Fibroblast of villous mesenchyme (primary cell): ENCODE results near the gene RNF19B. TPM values are rescaled to one million over a fixed set of nuclear protein-coding genes. Genes with fewer than 3 reads are reported as not detected.
A peak's percentile ranks its signal among the peaks of the same experiment; 100 is the strongest.
"Not testable (repeated sequence)": the region's sequence is repeated elsewhere in the genome, so short reads cannot be mapped to it uniquely, and the experiment has no call there.

Experiments
- DNase-seq: peaks from one replicate; pipeline ENCODE4 v3.0.0-alpha.2; 2010; ENCODE audit warnings: low read depth
- H3K4me3 ChIP-seq: 2 replicates; pipeline ENCODE4 v1.5.1; 2011; ENCODE audit warnings: low read depth, mild to moderate bottlenecking, low read length
- total RNA-seq: library from RNA; depleted of rRNA; stranded (reverse); fragments of >200 nt; gene quantifications from 2 replicates; pipeline ENCODE4 v1.2.3, GENCODE V29; 2012
- TF ChIP-seq, protein P1 (sequence below): IDR thresholded peaks from 2 replicates; pipeline ENCODE4 v1.5.1; 2012; ENCODE audit warnings: low read depth, mild to moderate bottlenecking, low read length; ENCODE audit not compliant: insufficient read depth

Gene RNF19B
- total RNA-seq, 1 donor = 9.5 TPM

GRCh38 chr1:32978854-32979253 is 14.2 kb upstream of the RNF19B start:
- H3K4me3 ChIP-seq = no peak overlapping the region
- TF ChIP-seq, protein P1, sequence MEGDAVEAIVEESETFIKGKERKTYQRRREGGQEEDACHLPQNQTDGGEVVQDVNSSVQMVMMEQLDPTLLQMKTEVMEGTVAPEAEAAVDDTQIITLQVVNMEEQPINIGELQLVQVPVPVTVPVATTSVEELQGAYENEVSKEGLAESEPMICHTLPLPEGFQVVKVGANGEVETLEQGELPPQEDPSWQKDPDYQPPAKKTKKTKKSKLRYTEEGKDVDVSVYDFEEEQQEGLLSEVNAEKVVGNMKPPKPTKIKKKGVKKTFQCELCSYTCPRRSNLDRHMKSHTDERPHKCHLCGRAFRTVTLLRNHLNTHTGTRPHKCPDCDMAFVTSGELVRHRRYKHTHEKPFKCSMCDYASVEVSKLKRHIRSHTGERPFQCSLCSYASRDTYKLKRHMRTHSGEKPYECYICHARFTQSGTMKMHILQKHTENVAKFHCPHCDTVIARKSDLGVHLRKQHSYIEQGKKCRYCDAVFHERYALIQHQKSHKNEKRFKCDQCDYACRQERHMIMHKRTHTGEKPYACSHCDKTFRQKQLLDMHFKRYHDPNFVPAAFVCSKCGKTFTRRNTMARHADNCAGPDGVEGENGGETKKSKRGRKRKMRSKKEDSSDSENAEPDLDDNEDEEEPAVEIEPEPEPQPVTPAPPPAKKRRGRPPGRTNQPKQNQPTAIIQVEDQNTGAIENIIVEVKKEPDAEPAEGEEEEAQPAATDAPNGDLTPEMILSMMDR = no peak
- no peak for DNase-seq

GRCh38 chr1:32977546-32978087 is 13.0 kb upstream of the RNF19B start:
- no peak overlapping the region for H3K4me3 ChIP-seq
- DNase-seq = peak; percentile 65
- TF ChIP-seq, protein P1 = no peak

DNA sequence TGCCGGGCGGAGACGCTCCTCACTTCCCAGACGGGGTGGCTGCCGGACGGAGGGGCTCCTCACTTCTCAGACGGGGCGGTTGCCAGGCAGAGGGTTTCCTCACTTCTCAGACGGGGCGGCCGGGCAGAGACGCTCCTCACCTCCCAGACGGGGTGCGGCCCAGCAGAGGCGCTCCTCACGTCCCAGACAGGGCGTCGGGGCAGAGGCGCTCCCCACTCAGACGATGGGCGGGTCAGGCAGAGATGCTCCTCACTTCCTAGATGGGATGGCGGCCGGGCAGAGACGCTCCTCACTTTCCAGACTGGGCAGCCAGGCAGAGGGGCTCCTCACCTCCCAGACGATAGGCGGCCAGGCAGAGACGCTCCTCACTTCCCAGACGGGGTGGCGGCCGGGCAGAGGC is 10.4 kb upstream of the RNF19B start:
- DNase-seq, H3K4me3 ChIP-seq: not testable (repeated sequence)

- not testable (repeated sequence) for H3K4me3 ChIP-seq, DNase-seq
Observed at GRCh38 chr1:32973458-32973857, 8.8 kb upstream of the RNF19B start.

DNA sequence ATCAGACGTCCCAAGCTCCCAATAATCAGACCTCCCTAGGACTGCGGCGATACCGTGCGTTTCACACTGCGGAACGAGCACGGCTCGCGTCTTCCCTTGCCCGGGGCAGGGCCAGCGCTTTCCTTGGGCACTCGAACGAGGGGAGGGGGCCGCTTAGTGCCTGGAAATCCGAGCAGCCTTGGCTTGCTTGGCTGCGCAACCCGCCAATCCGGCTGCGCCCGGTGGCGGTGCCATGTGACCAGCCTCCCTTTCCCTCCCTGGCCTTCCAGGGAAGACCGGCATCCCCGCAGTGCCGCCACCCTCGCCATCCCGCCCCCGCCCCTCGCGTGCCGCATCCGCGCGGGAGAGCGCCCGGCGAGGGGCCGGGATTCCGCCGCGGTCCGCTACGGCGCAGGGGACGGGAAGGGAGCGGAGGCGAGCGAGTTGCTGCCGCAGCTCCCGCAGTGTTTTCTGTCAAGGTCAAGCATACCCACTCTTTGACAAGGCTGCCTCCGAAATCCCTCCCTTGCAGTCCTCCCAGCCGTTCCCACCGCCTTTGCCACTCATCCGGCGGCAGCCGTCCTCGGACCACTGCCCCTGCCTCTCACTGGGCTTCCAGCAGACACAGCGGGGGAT is 8.3 kb upstream of the RNF19B start:
- DNase-seq = peak; percentile 50
- peak overlapping the region; percentile 42 for H3K4me3 ChIP-seq
- TF ChIP-seq, protein P1 = no peak

GRCh38 chr1:32971576-32971975 is 7.0 kb upstream of the RNF19B start:
- DNase-seq = no peak
- TF ChIP-seq, protein P1 = no peak
- no peak overlapping the region for H3K4me3 ChIP-seq

GRCh38 chr1:32971156-32971555 is 6.5 kb upstream of the RNF19B start:
- DNase-seq = no peak
- H3K4me3 ChIP-seq = no peak overlapping the region

GRCh38 chr1:32969566-32969965 is 5.0 kb upstream of the RNF19B start:
- no peak for DNase-seq
- H3K4me3 ChIP-seq = no peak overlapping the region
- TF ChIP-seq, protein P1 = no peak

More at GRCh38 chr1:32971156-32971555, 6.5 kb upstream of the RNF19B start:
- TF ChIP-seq, protein P1 = no peak
